WI38 (cell line): ENCODE results near the gene MGLL.

Experiments used
- H3K4me3 ChIP-seq: 2 replicates; pipeline ENCODE4 v1.5.1; 2011; ENCODE audit warnings: low read depth, mild to moderate bottlenecking, control low read depth, low read length
- CTCF ChIP-seq: IDR thresholded peaks from 2 replicates; pipeline ENCODE4 v1.5.1; 2012; ENCODE audit warnings: low read depth, mild to moderate bottlenecking, control low read depth, low read length

Gene MGLL

GRCh38 chr3:127789051-127789450 is 33.3 kb downstream of the MGLL start:
- H3K4me3 ChIP-seq = no peak overlapping the region
- no peak for TF ChIP-seq CTCF

GRCh38 chr3:127788451-127788909 is 33.8 kb downstream of the MGLL start:
- TF ChIP-seq CTCF = no peak
- no peak overlapping the region for H3K4me3 ChIP-seq

GRCh38 chr3:127787571-127788365 is 34.5 kb downstream of the MGLL start:
- no peak overlapping the region for H3K4me3 ChIP-seq
- no peak for TF ChIP-seq CTCF

GRCh38 chr3:127787071-127787490 is 35.2 kb downstream of the MGLL start:
- no peak for TF ChIP-seq CTCF
- no peak overlapping the region for H3K4me3 ChIP-seq

GRCh38 chr3:127786353-127787070 is 35.8 kb downstream of the MGLL start:
- TF ChIP-seq CTCF = no peak
- no peak overlapping the region for H3K4me3 ChIP-seq

GRCh38 chr3:127785711-127786265 is 36.5 kb downstream of the MGLL start:
- no peak for TF ChIP-seq CTCF
- no peak overlapping the region for H3K4me3 ChIP-seq
